K562 (cell line): ENCODE measurements around the gene GZF1. TPM values are rescaled to one million over a fixed set of nuclear protein-coding genes. Genes with fewer than 3 reads are reported as not detected.

Source experiments
- ATAC-seq: fragments of 200-7000 bp; cut with Tn5 transposase; 3 replicates; pipeline ENCODE4 v1.9.1; 2020; ENCODE audit warnings: moderate library complexity
- BruUV-seq: library from RNA; stranded (reverse); fragments of 400-500 nt; replicated peaks from 2 replicates; lab custom pipeline; 2021; lab: Mats Ljungman, UMichigan
- CTCF ChIA-PET: fragments of 300-600 bp; formaldehyde crosslinking; extraction: SDS; loops from one replicate; lab custom pipeline; 2021; ENCODE audit warnings: low intra/inter-chr PET ratio; lab: Yijun Ruan, JAX
- POLR2A ChIA-PET: fragments of 300-600, 350-650 bp; sonication (Branson Sonifier 250); formaldehyde crosslinking; extraction: SDS; loops from one replicate; lab custom pipeline; 2021; ENCODE audit warnings: antibody characterized with exemption, inconsistent platforms; lab: Yijun Ruan, JAX
- DNase-seq, 4 experiments: peaks; one replicate each; pipeline versions ENCODE4 v3.0.0 to v3.0.0-alpha.2; 2011 to 2018; ENCODE audit warnings: low spot score in 3 of 4, mixed read lengths in 3 of 4; ENCODE audit errors: extremely low read depth in 1 of 4
- FAIRE-seq: peaks from 2 replicates; lab custom pipeline; 2011; peaks lifted over from hg19 to GRCh38; lab: Jason Lieb, UNC
- H2AFZ ChIP-seq: 2 replicates; pipeline ENCODE4 v1.6.0; 2011; ENCODE audit warnings: low read depth, low read length, control low read depth, inconsistent platforms
- H3K27ac ChIP-seq: fragments of 200-600 bp; 3 replicates; pipeline ENCODE4 v1.8.0; 2011; ENCODE audit warnings: low read depth, mild to moderate bottlenecking, control low read depth, inconsistent platforms, low read length, moderate library complexity, mixed read lengths; ENCODE audit errors: extremely low read depth
- H3K27me3 ChIP-seq, 2 experiments: fragments of 300-600 bp in 1 of 2; 2 replicates in 1 of 2; 3 replicates in 1 of 2; pipeline versions ENCODE4 v1.6.0 to v1.8.0; 2011; ENCODE audit warnings: inconsistent platforms in 2 of 2, low read length in 2 of 2, mild to moderate bottlenecking in 1 of 2, mixed read lengths in 1 of 2, moderate library complexity in 1 of 2; ENCODE audit not compliant: control insufficient read depth in 2 of 2, insufficient read depth in 2 of 2
- H3K36me3 ChIP-seq: fragments of 300-600 bp; 3 replicates; pipeline ENCODE4 v1.8.0; 2011; ENCODE audit warnings: mild to moderate bottlenecking, low read length, inconsistent platforms; ENCODE audit not compliant: control insufficient read depth, insufficient read depth
- H3K4me1 ChIP-seq, 2 experiments: fragments of 200-600 bp in 1 of 2; replicated peaks in 1 of 2; 2 replicates in 1 of 2; 3 replicates in 1 of 2; pipeline versions ENCODE4 v1.5.1 to v1.8.0; 2011; ENCODE audit warnings: inconsistent platforms in 2 of 2, low read length in 2 of 2, mild to moderate bottlenecking in 1 of 2, mixed read lengths in 1 of 2, moderate library complexity in 1 of 2; ENCODE audit not compliant: control insufficient read depth in 2 of 2, insufficient read depth in 2 of 2
- H3K4me2 ChIP-seq: 2 replicates; pipeline ENCODE4 v1.6.1; 2011; ENCODE audit warnings: low read length, control low read depth, inconsistent platforms, mixed read lengths; ENCODE audit not compliant: insufficient read depth
- H3K4me3 ChIP-seq: fragments of 200-600 bp; sonication (generic), shearing (Covaris generic); 2 replicates; pipeline ENCODE4 v1.5.1; 2016; ENCODE audit warnings: control low read depth, inconsistent platforms
- H3K79me2 ChIP-seq: fragments of 200-600 bp; 3 replicates; pipeline ENCODE4 v1.8.0; 2011; ENCODE audit warnings: low read length, inconsistent platforms; ENCODE audit not compliant: control insufficient read depth, insufficient read depth
- H3K9ac ChIP-seq, 2 experiments: 2 replicates each; pipeline versions ENCODE4 v1.6.0 to v1.6.1; 2011; ENCODE audit warnings: low read depth in 2 of 2, low read length in 2 of 2, control low read depth in 1 of 2, inconsistent platforms in 1 of 2, mild to moderate bottlenecking in 1 of 2, mixed read lengths in 1 of 2; ENCODE audit not compliant: insufficient read depth in 1 of 2
- H3K9me1 ChIP-seq: one replicate; pipeline ENCODE4 v1.6.0; 2011; ENCODE audit warnings: inconsistent platforms, mild to moderate bottlenecking, low read length, moderate library complexity; ENCODE audit not compliant: control insufficient read depth, insufficient read depth
- H3K9me3 ChIP-seq: replicated peaks from 2 replicates; pipeline ENCODE4 v1.5.1; 2011; ENCODE audit warnings: low read depth, low read length, inconsistent platforms; ENCODE audit not compliant: control insufficient read depth, insufficient read depth
- H4K20me1 ChIP-seq: replicated peaks from 2 replicates; pipeline ENCODE4 v1.6.1; 2011; ENCODE audit warnings: low read length, inconsistent platforms, mixed read lengths; ENCODE audit not compliant: control insufficient read depth, insufficient read depth
- E2F4 ChIP-seq: sonication (generic); formaldehyde crosslinking; IDR thresholded peaks from 2 replicates; pipeline ENCODE4 v1.8.0; 2022; ENCODE audit warnings: mild to moderate bottlenecking, low read depth, missing genetic modification reagents
- GTF2E2 ChIP-seq: fragments of 200-800 bp; sonication (Bioruptor generic); IDR thresholded peaks from 2 replicates; pipeline ENCODE4 v1.6.1; 2016; ENCODE audit warnings: missing genetic modification characterization, missing compliant biosample characterization
- ILF3 ChIP-seq: fragments of 450-650 bp; IDR thresholded peaks from 2 replicates; pipeline ENCODE4 v1.6.1; 2018; ENCODE audit warnings: antibody characterized with exemption, mild to moderate bottlenecking, moderate library complexity, borderline replicate concordance
- KLF13 ChIP-seq: fragments of 450-650 bp; IDR thresholded peaks from 2 replicates; pipeline ENCODE4 v1.6.1; 2016; ENCODE audit warnings: missing genetic modification characterization, low read depth, mild to moderate bottlenecking, missing compliant biosample characterization, moderate library complexity, borderline replicate concordance
- KLF16 ChIP-seq: IDR thresholded peaks from 2 replicates; pipeline ENCODE4 v1.6.1; 2016; ENCODE audit warnings: antibody characterized with exemption
- NFYB ChIP-seq: IDR thresholded peaks from 2 replicates; pipeline ENCODE4 v1.6.1; 2011; ENCODE audit warnings: mild to moderate bottlenecking, moderate library complexity; ENCODE audit not compliant: insufficient read length; ENCODE audit errors: extremely low read depth
- PKNOX1 ChIP-seq: fragments of 450-650 bp; IDR thresholded peaks from 2 replicates; pipeline ENCODE4 v1.6.1; 2016
- RFX1 ChIP-seq: fragments of 450-650 bp; IDR thresholded peaks from 2 replicates; pipeline ENCODE4 v1.6.1; 2016; ENCODE audit warnings: mild to moderate bottlenecking, moderate library complexity
- ZBTB11 ChIP-seq, 3 experiments: fragments of 200-800 bp in 1 of 3; fragments of 250-450 bp in 1 of 3; fragments of 450-650 bp in 1 of 3; sonication (Bioruptor Pico) in 1 of 3; sonication (Bioruptor generic) in 1 of 3; formaldehyde crosslinking in 1 of 3; IDR thresholded peaks; 2 replicates each; pipeline versions ENCODE4 v1.6.1 to v1.8.0; 2016 to 2022; ENCODE audit warnings: mild to moderate bottlenecking in 2 of 3, missing genetic modification characterization in 2 of 3, missing compliant biosample characterization in 1 of 3, moderate library complexity in 1 of 3
- ZNF140 ChIP-seq: fragments of 250-450 bp; sonication (Bioruptor Pico); IDR thresholded peaks from 2 replicates; pipeline ENCODE4 v1.8.0; 2021; ENCODE audit warnings: moderate library complexity, mild to moderate bottlenecking, inconsistent platforms
- ZNF41 ChIP-seq: fragments of 250-450 bp; sonication (Bioruptor Pico); conservative IDR thresholded peaks from 2 replicates; pipeline ENCODE4 v1.4.0; 2020; ENCODE audit warnings: mild to moderate bottlenecking
- WGBS: fragments of 100-300 bp; shearing (Covaris generic); methylation state at CpG from one replicate; pipeline ENCODE4 v1.1.6; 2016; ENCODE audit warnings: low coverage, mixed read lengths; ENCODE audit not compliant: insufficient coverage; ENCODE audit errors: missing lambda C conversion rate; 5-methylcytosine and 5-hydroxymethylcytosine counted together
- in situ Hi-C: fragments of 300-500 bp; cut with MboI; formaldehyde crosslinking; loops from 4 replicates; pipeline ENCODE4 v1.15.0; 2018; ENCODE audit warnings: inconsistent platforms, mixed read lengths
- intact Hi-C: fragments of 100-400 bp; cut with micrococcal nuclease; formaldehyde crosslinking; loops from 2 replicates; pipeline ENCODE4 v1.14.2; 2022
- polyA plus RNA-seq, 8 experiments: library from polyadenylated mRNA; depleted of rRNA in 4 of 8; stranded (reverse) in 5 of 8; unstranded in 3 of 8; fragments of >200 nt; fragmentation: Nextera tagmentation in 2 of 8; fragmentation: Illumina TruSeq in 1 of 8; extraction: Ambion mirVana in 2 of 8; extraction: Trizol in 1 of 8; gene quantifications; 2 replicates each; pipeline versions ENCODE4 v1.2.1 to v1.2.3, GENCODE V29; 2011 to 2014; ENCODE audit warnings: inconsistent platforms in 1 of 8, missing spikeins in 1 of 8
- total RNA-seq, 7 experiments: library from RNA; depleted of rRNA in 6 of 7; stranded (reverse); fragments of >200 nt in 6 of 7; fragmentation: Illumina TruSeq in 2 of 7; extraction: Trizol in 2 of 7; gene quantifications; 2 replicates each; pipeline versions ENCODE4 v1.2.1 to v1.2.3, GENCODE V29; 2011 to 2021; ENCODE audit warnings: low replicate concordance in 1 of 7

The GZF1 gene
- total and polyA plus RNA-seq, 9 of the 15 experiments (the other 6 are each of a cell fraction or from before 2014, with no cell fraction given), result 1.2 to 15.7 (median 7.4) TPM

DNA sequence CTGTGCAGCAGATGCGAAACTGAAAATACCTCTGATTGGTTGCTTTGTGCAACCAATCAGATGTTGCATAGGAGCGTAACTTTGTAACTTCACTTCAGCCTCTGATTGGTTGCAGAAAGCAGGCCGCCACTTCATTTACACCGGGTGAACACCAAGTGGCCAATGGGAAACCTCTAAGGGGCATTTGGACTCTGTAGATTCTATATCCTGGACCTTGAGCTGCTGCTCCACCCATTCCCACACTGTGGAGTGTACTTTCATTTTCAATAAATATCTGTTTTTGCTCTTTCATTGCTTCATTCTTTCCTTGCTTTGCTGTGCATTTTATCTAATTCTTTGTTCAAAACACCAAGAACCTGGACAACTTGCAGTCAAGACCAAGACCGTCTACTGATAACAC lies 25.5 kb upstream of the GZF1 start:
- intact Hi-C loops (no loop called here), in situ Hi-C loops (no loop called here)
- DNase-seq (no peak), ATAC-seq (no peak), FAIRE-seq (no peak)
- POLR2A ChIA-PET, result interaction anchor here (0.6 to 1.1 kb wide), 3 partner anchors 12 to 580 kb away, joined by 3 read pairs; no protein-coding TSS in a partner anchor
- CTCF ChIA-PET, result no interaction called here
- no peaks in the 10 kb centered on the region for H4K20me1 ChIP-seq
- no peak overlapping the region for H3K4me2 ChIP-seq
- H2AFZ ChIP-seq, result no peak overlapping the region
- H3K4me1 ChIP-seq, result peaks cover 3 to 11% of the 10 kb centered on the region in 2 experiments; a peak in 4 of 5 replicates
- no peaks in the 10 kb centered on the region for H3K79me2 ChIP-seq
- WGBS, result 35% methylated on average over 4 of the region's 5 CpGs
- TF ChIP-seq ZNF41 (CRISPR knock-in tag) (no peak), KLF13 (no peak), NFYB (peak; percentile 12), E2F4 (CRISPR knock-in tag) (no peak)
- no peak overlapping the region for H3K27ac ChIP-seq
- no TSS peak for BruUV-seq
- no peaks in the 10 kb centered on the region for H3K36me3 ChIP-seq
- H3K9me3 ChIP-seq, result no peaks in the 10 kb centered on the region
- no peak overlapping the region for H3K9ac ChIP-seq
- no peak overlapping the region for H3K4me3 ChIP-seq
- no peaks in the 10 kb centered on the region for H3K9me1 ChIP-seq
- H3K27me3 ChIP-seq, result no peaks in the 10 kb centered on the region

- H3K9ac ChIP-seq, result no peak overlapping the region
- POLR2A ChIA-PET, result interaction anchor here (0.6 to 1.1 kb wide), 3 partner anchors 20 to 581 kb away, joined by 3 read pairs; no protein-coding TSS in a partner anchor
- H3K36me3 ChIP-seq, result no peaks in the 10 kb centered on the region
- ATAC-seq, result no peak
- no peaks in the 10 kb centered on the region for H3K27me3 ChIP-seq
- BruUV-seq, result no TSS peak
- CTCF ChIA-PET, result no interaction called here
- no peak overlapping the region for H3K4me2 ChIP-seq
- no peak overlapping the region for H3K27ac ChIP-seq
- intact Hi-C loops, result no loop called here
- TF ChIP-seq ZBTB11 (CRISPR knock-in tag; IDR thresholded peaks at IDR 0.05), result no peak
- no peak for TF ChIP-seq RFX1
- no peak for TF ChIP-seq PKNOX1
- TF ChIP-seq ILF3, result no peak
- no peak for TF ChIP-seq ZNF140 (CRISPR knock-in tag)
- TF ChIP-seq GTF2E2 (tag), result no peak
- no peak for TF ChIP-seq KLF16
- peaks cover 3 to 5% of the 10 kb centered on the region in 2 experiments; a peak in 4 of 5 replicates for H3K4me1 ChIP-seq
- FAIRE-seq, result no peak
- DNase-seq, result no peak
- H3K4me3 ChIP-seq, result no peak overlapping the region
- no peaks in the 10 kb centered on the region for H4K20me1 ChIP-seq
- H2AFZ ChIP-seq, result no peak overlapping the region
- in situ Hi-C loops, result no loop called here
- H3K79me2 ChIP-seq, result no peaks in the 10 kb centered on the region
- no peaks in the 10 kb centered on the region for H3K9me3 ChIP-seq
- H3K9me1 ChIP-seq, result no peaks in the 10 kb centered on the region
These were observed 24.7 kb upstream of the GZF1 start for GRCh38 chr20:23337312-23337711.
